ENCODE data around the gene CENPVL3.
A peak's percentile ranks its signal among the peaks of the same experiment; 100 is the strongest.
"Not testable (repeated sequence)": the region's sequence is repeated elsewhere in the genome, so short reads cannot be mapped to it uniquely, and the experiment has no call there.

The CENPVL3 gene

GRCh38 chrX:51618241-51619155 lies at the start of gene CENPVL3:
TSS of gene CENPVL3 (minus strand) at chrX:51618912. CDS start at chrX:51618873, 39 bp downstream.
- DNase-seq = peak; percentile 11

DNA sequence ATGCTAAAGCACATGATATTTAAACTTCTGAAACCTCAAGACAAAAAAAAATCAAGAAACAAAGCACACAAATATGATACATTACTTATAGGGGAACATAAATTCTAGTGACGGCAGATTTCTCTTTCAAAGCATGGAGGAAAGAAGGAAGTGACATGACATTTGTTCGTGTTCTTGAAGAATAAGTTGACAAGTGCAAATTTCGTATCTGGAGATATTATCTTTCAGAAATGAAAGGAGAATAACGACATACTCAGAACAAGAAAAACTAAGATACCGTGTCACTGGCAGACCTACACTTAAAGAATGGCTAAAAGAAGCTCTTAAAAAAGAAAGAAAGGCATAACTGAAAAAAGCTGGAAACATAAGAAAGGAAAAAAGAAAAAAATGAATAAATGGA lies 47.3 kb upstream of the CENPVL3 start:
- DNase-seq = no peak

- no peak for DNase-seq
These were observed 24.7 kb upstream of the CENPVL3 start for GRCh38 chrX:51643377-51643776.

- DNase-seq = no peak
These were observed 22.8 kb upstream of the CENPVL3 start for GRCh38 chrX:51641421-51642021.

GRCh38 chrX:51636511-51636910 lies 17.8 kb upstream of the CENPVL3 start:
- not testable (repeated sequence) for DNase-seq

DNA sequence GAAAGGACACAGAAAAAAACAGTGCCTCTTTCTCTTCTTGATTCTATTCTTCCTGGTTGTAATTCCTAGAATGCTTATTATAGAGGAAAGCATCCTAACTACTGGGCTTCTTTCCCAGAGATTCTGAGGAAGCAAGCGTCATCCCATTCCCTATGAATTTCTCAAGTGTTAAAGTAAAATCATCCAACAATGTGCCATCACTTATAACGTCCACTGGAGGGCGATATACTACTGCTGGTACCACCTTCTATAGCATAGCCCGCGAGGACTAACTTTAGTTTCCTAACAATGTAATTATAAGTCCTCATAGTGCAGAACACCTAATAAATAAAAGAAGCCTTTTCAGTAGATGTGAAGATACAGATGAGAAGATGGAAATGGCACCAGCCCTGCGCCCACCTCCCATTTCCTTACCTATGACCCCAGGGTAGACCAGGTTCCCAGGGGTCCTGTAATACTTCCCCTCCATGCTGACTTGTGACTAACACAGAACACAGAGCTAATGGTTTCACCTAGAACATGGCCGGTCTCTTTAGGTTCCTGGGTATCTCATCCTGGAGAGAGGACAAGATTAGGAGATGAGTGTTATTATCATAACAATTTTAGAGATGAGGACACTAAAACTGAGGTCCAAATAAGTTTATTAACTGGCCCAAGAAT lies 4.2 kb downstream of the CENPVL3 start:
- DNase-seq = no peak

- no peak for DNase-seq
These were observed 9.9 kb downstream of the CENPVL3 start for GRCh38 chrX:51608766-51609165.

DNA sequence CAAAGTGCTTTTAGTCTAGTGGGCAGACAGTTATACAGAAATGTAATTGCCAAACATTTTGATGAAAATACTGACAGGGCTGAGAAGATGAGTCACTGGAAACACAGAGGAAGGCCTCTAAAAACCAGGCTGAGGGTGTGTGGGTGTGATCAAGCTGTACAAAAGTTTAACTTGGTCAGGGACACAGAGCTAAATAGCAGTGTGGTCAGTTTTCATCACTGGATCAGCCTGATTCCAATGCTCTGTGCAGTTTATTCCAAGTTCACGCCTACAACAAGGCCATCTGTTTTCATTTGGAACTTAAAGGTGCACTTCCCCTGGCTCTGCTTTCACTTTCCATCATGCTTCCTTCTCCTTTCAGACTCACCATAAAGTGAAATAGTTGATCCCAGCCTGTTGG lies 10.6 kb downstream of the CENPVL3 start:
- no peak for DNase-seq

GRCh38 chrX:51606446-51606845 lies 12.3 kb downstream of the CENPVL3 start:
- no peak for DNase-seq

DNA sequence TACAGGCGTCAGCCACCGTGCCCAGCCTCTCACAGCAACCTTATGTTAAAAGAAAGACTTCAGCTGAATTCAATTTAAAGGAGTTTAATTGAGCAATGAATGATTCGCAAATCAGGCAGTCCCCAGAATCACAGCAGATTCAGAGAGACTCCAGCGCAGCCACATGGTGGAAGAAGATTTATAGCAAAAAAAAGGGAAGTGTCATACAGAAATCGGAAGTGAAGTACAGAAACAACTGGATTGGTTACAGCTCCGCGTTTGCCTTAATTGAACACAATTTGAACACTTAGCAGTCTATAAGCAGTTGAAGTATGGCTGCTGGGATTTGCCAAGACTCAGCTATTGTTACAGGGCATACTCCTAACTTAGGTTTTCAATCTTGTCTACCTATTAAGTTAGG lies 19.8 kb downstream of the CENPVL3 start:
- DNase-seq = no peak

DNA sequence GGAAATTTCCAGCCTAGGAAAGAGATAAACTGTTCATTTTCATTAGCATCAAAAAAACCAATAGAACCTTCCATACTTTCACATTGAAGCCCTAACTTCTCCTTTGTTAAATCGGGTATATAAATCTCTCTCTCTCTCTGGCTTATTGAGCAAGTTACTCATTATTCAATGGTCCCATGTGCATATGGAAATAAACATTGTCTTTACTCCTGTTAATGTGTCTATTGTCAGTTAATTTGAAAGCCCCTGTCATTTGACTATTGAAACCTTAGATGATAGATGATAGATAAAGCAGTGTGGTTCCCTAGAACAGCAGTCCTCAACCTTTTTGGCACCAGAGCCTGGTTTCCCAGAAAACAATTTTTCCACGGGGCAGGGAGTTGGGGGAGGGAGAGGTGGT lies 46.8 kb downstream of the CENPVL3 start:
- DNase-seq = no peak

GRCh38 chrX:51569561-51569960 lies 49.2 kb downstream of the CENPVL3 start:
- DNase-seq = no peak

DNA sequence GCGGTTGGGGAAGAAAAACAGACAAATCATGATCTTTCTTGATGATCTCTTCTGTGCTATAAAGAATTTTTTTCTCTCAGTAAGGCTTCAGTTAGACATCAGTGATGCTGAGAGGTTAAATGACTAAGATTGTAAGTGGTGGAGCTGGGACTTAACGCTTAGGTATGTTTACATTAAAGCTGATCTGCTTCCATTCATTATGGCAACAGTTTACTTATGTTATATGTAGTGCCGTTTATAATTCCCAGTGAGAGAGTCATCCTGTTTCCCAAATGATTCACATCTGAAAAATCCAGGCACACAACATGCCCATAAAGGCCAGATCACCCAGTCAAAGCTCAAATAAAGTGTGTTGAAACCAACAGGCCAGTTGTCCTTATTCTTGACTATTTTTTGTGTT lies 50.1 kb downstream of the CENPVL3 start:
- no peak for DNase-seq

Measured in stimulated activated CD4-positive, alpha-beta T cell treated with anti-CD3 and anti-CD28 coated beads, Interleukin-1b, Interleukin-23, amount 100 ng/mL, for 48 hours (primary cell).